Transverse colon (tissue), 4 donors: ENCODE results near the gene PTPN6. TPM values are rescaled to one million over a fixed set of nuclear protein-coding genes. Genes with fewer than 3 reads are reported as not detected.

Source experiments
- DNase-seq: peaks from one replicate; pipeline ENCODE4 v3.0.0-alpha.2; 2019
- H3K27ac ChIP-seq, 4 donors: fragments of 200-600 bp; sonication (generic); 2 replicates each; pipeline ENCODE4 v1.5.1; 2016 to 2018; ENCODE audit warnings: inconsistent platforms in 4 of 4
- H3K27me3 ChIP-seq: fragments of 200-600 bp; sonication (generic); 2 replicates; pipeline ENCODE4 v1.5.1; 2017; ENCODE audit warnings: inconsistent platforms
- H3K36me3 ChIP-seq, 4 donors: fragments of 200-600 bp; sonication (generic); 2 replicates each; pipeline ENCODE4 v1.5.1; 2017 to 2019; ENCODE audit warnings: inconsistent platforms in 4 of 4
- H3K4me1 ChIP-seq, 4 donors: fragments of 200-600 bp; sonication (generic); 2 replicates each; pipeline ENCODE4 v1.5.1; 2017 to 2020; ENCODE audit warnings: inconsistent platforms in 4 of 4
- H3K4me3 ChIP-seq, 4 donors: fragments of 200-600 bp; sonication (generic); 1 replicate in 1 of 4; 2 replicates in 3 of 4; pipeline versions ENCODE4 v1.5.1 to v1.6.1; 2017 to 2019; ENCODE audit warnings: inconsistent platforms in 4 of 4
- H3K9me3 ChIP-seq, 2 donors: fragments of 200-600 bp; sonication (generic); 2 replicates each; pipeline ENCODE4 v1.5.1; 2017 to 2019; ENCODE audit warnings: inconsistent platforms in 2 of 2
- EP300 ChIP-seq: sonication (generic); formaldehyde crosslinking; IDR thresholded peaks from one replicate; pipeline ENCODE4 v1.6.1; 2017; ENCODE audit warnings: antibody characterized with exemption, low read depth
- POLR2A ChIP-seq: fragments of 450-650 bp; IDR thresholded peaks from one replicate; pipeline ENCODE4 v1.6.1; 2016; ENCODE audit warnings: antibody characterized with exemption, mild to moderate bottlenecking, moderate library complexity
- POLR2AphosphoS5 ChIP-seq, 3 donors: sonication (generic); formaldehyde crosslinking; IDR thresholded peaks; one replicate each; pipeline ENCODE4 v1.6.1; 2016; ENCODE audit warnings: antibody characterized with exemption in 3 of 3
- WGBS, 2 donors: methylation state at CpG; one replicate each; pipeline ENCODE4 v1.1.5; 2018; ENCODE audit warnings: low coverage in 1 of 2; 5-methylcytosine and 5-hydroxymethylcytosine counted together
- in situ Hi-C, 4 donors: fragments of 200-750 bp; cut with MboI; loops; one replicate each; pipeline versions ENCODE4 v1.15.0 to v1.15.1; 2017; ENCODE audit warnings: low sequenced_read_pairs in 3 of 4, low pct_ligation_motif_present in 1 of 4, low pct_unique_long_range_greater_than_20kb in 1 of 4
- intact Hi-C: fragments of 100-400 bp; cut with DNase I; formaldehyde crosslinking; loops from one replicate; pipeline ENCODE4 v1.15.1; 2023; ENCODE audit warnings: low total_unique reads
- total RNA-seq, 4 donors: library from RNA; depleted of rRNA; stranded (reverse); fragments of >200 nt; gene quantifications; one replicate each; pipeline ENCODE4 v1.1.0, GENCODE V29; 2016
- TF ChIP-seq, protein P1 (sequence below), 5 experiments: fragments of 200-600 bp in 3 of 5; fragments of 450-650 bp in 2 of 5; sonication (generic) in 3 of 5; IDR thresholded peaks; 1 replicate in 2 of 5; 2 replicates in 3 of 5; pipeline ENCODE4 v1.5.1; 2016 to 2017; ENCODE audit warnings: antibody characterized with exemption in 5 of 5, inconsistent platforms in 3 of 5, mild to moderate bottlenecking in 2 of 5, moderate library complexity in 1 of 5

Gene PTPN6
- total RNA-seq, 4 donors from 2014 or later = 21.7 to 49.0 (median 36.1) TPM

DNA sequence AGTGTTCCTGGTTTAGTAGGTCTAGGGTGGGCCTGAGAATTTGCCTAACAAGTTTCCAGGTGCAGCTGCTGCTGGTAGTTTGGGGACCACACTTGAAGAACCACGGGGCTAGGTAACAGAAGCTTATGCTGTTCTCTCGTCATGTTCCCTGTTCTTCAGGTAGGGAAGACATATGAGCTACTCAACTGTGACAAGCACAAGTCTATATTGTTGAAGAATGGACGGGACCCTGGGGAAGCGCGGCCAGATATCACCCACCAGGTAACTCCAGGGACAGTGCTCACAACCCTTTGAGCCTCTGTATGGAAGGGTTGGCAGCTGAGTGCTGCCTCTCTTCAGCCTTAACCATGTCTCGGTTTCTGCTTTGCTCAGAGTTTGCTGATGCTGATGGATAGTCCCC lies 23.0 kb downstream of the PTPN6 start:
- Histone ChIP-seq H3K27ac (no peak overlapping the region), H3K4me3 (no peak overlapping the region), H3K4me1 (peaks cover 9 to 19% (median 15%) of the 10 kb centered on the region in 4 donors), H3K9me3 (no peaks in the 10 kb centered on the region), H3K36me3 (peaks cover 0 to 35% (median 13%) of the 10 kb centered on the region in 4 donors), H3K27me3 (no peaks in the 10 kb centered on the region)
- TF ChIP-seq, protein P1, sequence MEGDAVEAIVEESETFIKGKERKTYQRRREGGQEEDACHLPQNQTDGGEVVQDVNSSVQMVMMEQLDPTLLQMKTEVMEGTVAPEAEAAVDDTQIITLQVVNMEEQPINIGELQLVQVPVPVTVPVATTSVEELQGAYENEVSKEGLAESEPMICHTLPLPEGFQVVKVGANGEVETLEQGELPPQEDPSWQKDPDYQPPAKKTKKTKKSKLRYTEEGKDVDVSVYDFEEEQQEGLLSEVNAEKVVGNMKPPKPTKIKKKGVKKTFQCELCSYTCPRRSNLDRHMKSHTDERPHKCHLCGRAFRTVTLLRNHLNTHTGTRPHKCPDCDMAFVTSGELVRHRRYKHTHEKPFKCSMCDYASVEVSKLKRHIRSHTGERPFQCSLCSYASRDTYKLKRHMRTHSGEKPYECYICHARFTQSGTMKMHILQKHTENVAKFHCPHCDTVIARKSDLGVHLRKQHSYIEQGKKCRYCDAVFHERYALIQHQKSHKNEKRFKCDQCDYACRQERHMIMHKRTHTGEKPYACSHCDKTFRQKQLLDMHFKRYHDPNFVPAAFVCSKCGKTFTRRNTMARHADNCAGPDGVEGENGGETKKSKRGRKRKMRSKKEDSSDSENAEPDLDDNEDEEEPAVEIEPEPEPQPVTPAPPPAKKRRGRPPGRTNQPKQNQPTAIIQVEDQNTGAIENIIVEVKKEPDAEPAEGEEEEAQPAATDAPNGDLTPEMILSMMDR (IDR thresholded peaks at IDR 0.05) = no peak
- TF ChIP-seq POLR2AphosphoS5 (IDR thresholded peaks at IDR 0.05) = no peak
- no peak for TF ChIP-seq EP300
- no peak for TF ChIP-seq POLR2A
- intact Hi-C loops (no loop called here), in situ Hi-C loops (no loop called here)
- DNase-seq = no peak
- 70 to 89% methylated on average over 2 to 6 of the region's 6 CpGs for WGBS, 2 donors

DNA sequence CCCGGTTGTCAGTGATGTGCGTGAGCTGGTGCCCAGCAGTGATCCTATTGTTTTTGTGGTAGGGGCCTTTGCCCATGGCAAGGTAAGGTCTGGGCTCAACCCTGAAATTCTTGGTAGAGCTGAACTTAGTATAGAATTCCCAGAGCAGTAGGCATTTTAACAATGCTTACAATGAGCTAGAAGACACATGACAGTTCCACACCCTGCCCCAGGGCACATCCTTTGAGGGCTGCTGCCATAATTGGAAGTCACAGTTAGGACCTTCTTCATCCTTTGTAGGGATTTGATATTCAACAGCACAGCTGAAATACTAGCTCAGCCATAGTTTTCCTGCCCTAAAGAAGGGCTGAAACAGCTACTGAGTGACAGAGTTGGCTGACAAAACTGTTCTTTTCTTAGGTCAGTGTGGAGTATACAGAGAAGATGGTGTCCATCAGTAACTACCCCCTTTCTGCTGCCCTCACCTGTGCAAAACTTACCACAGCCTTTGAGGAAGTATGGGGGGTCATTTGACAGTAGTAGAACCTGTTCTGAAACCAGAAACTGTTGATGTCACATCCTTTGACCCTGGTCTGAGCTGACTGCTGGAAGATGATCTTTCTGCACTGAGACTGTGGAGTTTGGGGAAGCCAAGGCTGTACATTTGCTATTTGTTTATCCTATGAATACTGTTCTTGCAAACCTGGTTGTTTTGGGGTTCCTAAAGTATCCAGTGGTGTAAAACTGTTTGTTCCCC lies 24.3 kb downstream of the PTPN6 start:
- 87 to 92% methylated on average over 2 of the region's 2 CpGs for WGBS, 2 donors

DNA sequence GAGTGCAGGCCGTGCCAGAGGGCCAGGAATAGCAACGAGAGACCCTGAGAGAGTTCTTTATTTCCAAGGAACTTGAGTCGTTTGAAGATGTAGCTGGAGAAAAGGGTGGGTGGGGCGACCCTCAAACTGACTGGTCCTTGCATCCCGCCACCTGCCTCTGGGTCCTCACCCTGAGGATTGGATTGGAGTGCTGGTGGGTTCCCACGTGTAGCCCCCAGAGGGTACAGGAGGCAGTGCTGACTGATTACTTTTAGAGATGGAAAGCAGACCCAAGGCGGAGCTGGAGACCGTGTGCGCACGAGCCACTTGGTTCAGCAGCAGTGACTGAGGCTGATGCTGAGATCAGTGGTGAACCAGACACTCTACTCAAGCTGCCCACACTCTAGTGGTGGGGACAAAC lies 26.5 kb downstream of the PTPN6 start:
- no peaks in the 10 kb centered on the region for H3K9me3 ChIP-seq
- H3K27me3 ChIP-seq = no peaks in the 10 kb centered on the region
- peaks cover 0 to 53% (median 22%) of the 10 kb centered on the region in 4 donors for H3K36me3 ChIP-seq
- TF ChIP-seq EP300 (no peak), POLR2A (no peak), POLR2AphosphoS5 (IDR thresholded peaks at IDR 0.05) (no peak)
- TF ChIP-seq, protein P1 (IDR thresholded peaks at IDR 0.05) = no peak
- WGBS, 2 donors = 80 to 83% methylated on average over 1 to 10 of the region's 10 CpGs
- no peak for DNase-seq
- no peak overlapping the region for H3K4me3 ChIP-seq
- no peaks in the 10 kb centered on the region for H3K4me1 ChIP-seq
- intact Hi-C loops = no loop called here
- no peak overlapping the region for H3K27ac ChIP-seq
- in situ Hi-C loops = no loop called here

More for the DNA sequence above, 24.3 kb downstream of the PTPN6 start:
- DNase-seq = no peak
- Histone ChIP-seq H3K4me3 (no peak overlapping the region), H3K27ac (no peak overlapping the region), H3K36me3 (peaks cover 0 to 35% (median 13%) of the 10 kb centered on the region in 4 donors), H3K4me1 (peaks cover 5 to 13% (median 7%) of the 10 kb centered on the region in 4 donors), H3K9me3 (no peaks in the 10 kb centered on the region), H3K27me3 (no peaks in the 10 kb centered on the region)
- no peak for TF ChIP-seq EP300
- in situ Hi-C loops = no loop called here
- intact Hi-C loops = no loop called here

DNA sequence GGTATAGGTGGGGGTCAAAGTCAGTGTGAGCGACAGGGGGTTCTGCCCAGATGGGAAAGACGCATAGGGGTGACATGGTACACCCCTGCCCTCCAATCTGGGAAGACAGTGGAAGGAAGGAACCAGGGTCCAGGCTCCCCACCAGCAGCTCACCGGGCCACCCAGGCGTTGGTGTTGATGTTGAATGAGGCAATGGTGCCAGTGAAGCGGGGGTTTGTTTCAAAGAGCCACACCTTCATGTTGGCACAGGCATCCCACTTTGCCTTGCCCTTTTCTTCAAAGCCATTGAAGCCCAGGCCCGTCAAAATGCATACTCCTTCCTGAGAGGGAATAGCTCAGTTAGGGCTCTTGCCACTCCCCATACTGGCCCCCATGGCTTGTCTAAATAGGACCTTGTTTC lies 27.0 kb downstream of the PTPN6 start:
- H3K9me3 ChIP-seq = no peaks in the 10 kb centered on the region
- no peak for DNase-seq
- H3K27ac ChIP-seq = no peak overlapping the region
- in situ Hi-C loops (no loop called here), intact Hi-C loops (no loop called here)
- no peaks in the 10 kb centered on the region for H3K27me3 ChIP-seq
- no peaks in the 10 kb centered on the region for H3K4me1 ChIP-seq
- 85 to 89% methylated on average over 6 of the region's 6 CpGs for WGBS, 2 donors
- TF ChIP-seq, protein P1 (IDR thresholded peaks at IDR 0.05) = no peak
- no peak for TF ChIP-seq EP300
- TF ChIP-seq POLR2AphosphoS5 (IDR thresholded peaks at IDR 0.05) = no peak
- no peak for TF ChIP-seq POLR2A
- H3K36me3 ChIP-seq = peaks cover 0 to 56% (median 22%) of the 10 kb centered on the region in 4 donors
- no peak overlapping the region for H3K4me3 ChIP-seq
